Vagina (tissue), 2 donors: ENCODE measurements around the gene NUDCD3.

ENCODE experiments used
- CTCF ChIP-seq, 3 experiments: fragments of 450-650 bp in 2 of 3; fragments of 200-600 bp in 1 of 3; sonication (generic) in 1 of 3; IDR thresholded peaks; one replicate each; pipeline ENCODE4 v1.5.1; 2017 to 2019; ENCODE audit warnings: antibody characterized with exemption in 3 of 3, mild to moderate bottlenecking in 2 of 3, moderate library complexity in 2 of 3
- POLR2A ChIP-seq, 2 donors: fragments of 450-650 bp; IDR thresholded peaks; one replicate each; pipeline ENCODE4 v1.6.1; 2017; ENCODE audit warnings: antibody characterized with exemption in 2 of 2, mild to moderate bottlenecking in 2 of 2, moderate library complexity in 2 of 2

GRCh38 chr7:44402401-44403060 is 87.9 kb downstream of the NUDCD3 start:
- no peak for TF ChIP-seq CTCF (IDR thresholded peaks at IDR 0.05)
- TF ChIP-seq POLR2A (IDR thresholded peaks at IDR 0.05), result no peak
